GM19035 (cell line): ENCODE data around the gene ELOVL6.
"Not testable (repeated sequence)": the region's sequence is repeated elsewhere in the genome, so short reads cannot be mapped to it uniquely, and the experiment has no call there.

ENCODE experiments used
- ATAC-seq: cut with Tn5 transposase; IDR thresholded peaks from one replicate; pipeline ENCODE4 v1.9.1; 2021; ENCODE audit not compliant: unreplicated experiment

Gene ELOVL6

GRCh38 chr4:110078148-110078547, 120.3 kb downstream of the ELOVL6 start:
- ATAC-seq, result not testable (repeated sequence)

GRCh38 chr4:110076828-110077227, 121.6 kb downstream of the ELOVL6 start:
- not testable (repeated sequence) for ATAC-seq

- ATAC-seq, result no peak
Measured at GRCh38 chr4:110075891-110076290, 122.5 kb downstream of the ELOVL6 start.

GRCh38 chr4:110075083-110075738, 123.2 kb downstream of the ELOVL6 start:
- no peak for ATAC-seq

- ATAC-seq, result no peak
Measured at GRCh38 chr4:110074570-110074969, 123.8 kb downstream of the ELOVL6 start.

- no peak for ATAC-seq
Measured at GRCh38 chr4:110073053-110073845, 125.2 kb downstream of the ELOVL6 start.

GRCh38 chr4:110071466-110071865, 126.9 kb downstream of the ELOVL6 start:
- ATAC-seq, result no peak

- ATAC-seq, result no peak
Measured at GRCh38 chr4:110068248-110068647, 130.2 kb downstream of the ELOVL6 start.

- no peak for ATAC-seq
Measured at GRCh38 chr4:110064934-110065333, 133.5 kb downstream of the ELOVL6 start.

- no peak for ATAC-seq
Measured at GRCh38 chr4:110064295-110064694, 134.1 kb downstream of the ELOVL6 start.

GRCh38 chr4:110062166-110062565, 136.2 kb downstream of the ELOVL6 start:
- no peak for ATAC-seq

- ATAC-seq, result no peak
Measured at GRCh38 chr4:110061076-110061475, 137.3 kb downstream of the ELOVL6 start.

- peak; percentile 82 for ATAC-seq
Measured at GRCh38 chr4:110059556-110060191, 138.7 kb downstream of the ELOVL6 start.

GRCh38 chr4:110058677-110059076, 139.7 kb downstream of the ELOVL6 start:
- ATAC-seq, result no peak

- peak; percentile 62 for ATAC-seq
Measured at GRCh38 chr4:110055158-110055768, 143.2 kb downstream of the ELOVL6 start.

- peak; percentile 69 for ATAC-seq
Measured at GRCh38 chr4:110049951-110050925, 148.2 kb downstream of the ELOVL6 start.

- no peak for ATAC-seq
Measured at GRCh38 chr4:110046588-110047049, 151.8 kb downstream of the ELOVL6 start.

- ATAC-seq, result no peak
Measured at GRCh38 chr4:110042545-110043517, 155.6 kb downstream of the ELOVL6 start.

- no peak for ATAC-seq
Measured at GRCh38 chr4:110041735-110042134, 156.7 kb downstream of the ELOVL6 start.
